ENCODE data around the gene CD7.

CD7 gene

GRCh38 chr17:82291582-82292250, 25.7 kb downstream of the CD7 start:
- TF ChIP-seq EP300 (IDR thresholded peaks at IDR 0.05; ENCODE audit: borderline replicate concordance), result no peak
- no peak for TF ChIP-seq ZBTB7A (IDR thresholded peaks at IDR 0.05; ENCODE audit: low read depth)
- no peak for TF ChIP-seq TEAD4 (IDR thresholded peaks at IDR 0.05)
- no peak for TF ChIP-seq YY1 (IDR thresholded peaks at IDR 0.05; ENCODE audit: low read depth)
- no peak for TF ChIP-seq CREB1 (IDR thresholded peaks at IDR 0.05; ENCODE audit: low read depth)
- no peak for TF ChIP-seq CEBPB (IDR thresholded peaks at IDR 0.05)
- TF ChIP-seq RAD21 (IDR thresholded peaks at IDR 0.05; ENCODE audit: low read depth), result no peak
- TF ChIP-seq NFIC (IDR thresholded peaks at IDR 0.05), result no peak
- TF ChIP-seq EGR1 (IDR thresholded peaks at IDR 0.05), result no peak
- no peak for TF ChIP-seq TAF1 (IDR thresholded peaks at IDR 0.05; ENCODE audit: low read depth)
- TF ChIP-seq FOXM1 (IDR thresholded peaks at IDR 0.05; ENCODE audit: borderline replicate concordance, low read depth), result no peak
- no peak for TF ChIP-seq USF1 (IDR thresholded peaks at IDR 0.05)
- no peak for TF ChIP-seq TCF12 (IDR thresholded peaks at IDR 0.05; ENCODE audit: low read depth)
- no peak for TF ChIP-seq MAX (IDR thresholded peaks at IDR 0.05)
- no peak for TF ChIP-seq REST (IDR thresholded peaks at IDR 0.05; ENCODE audit: low read depth)

GRCh38 chr17:82287868-82288801, 29.3 kb downstream of the CD7 start:
- peak; percentile 71 for TF ChIP-seq USF1 (IDR thresholded peaks at IDR 0.05)
- TF ChIP-seq MAX (IDR thresholded peaks at IDR 0.05), result no peak

- no peak for TF ChIP-seq TCF12 (IDR thresholded peaks at IDR 0.05; ENCODE audit: low read depth)
- no peak for TF ChIP-seq CEBPB (IDR thresholded peaks at IDR 0.05)
- no peak for TF ChIP-seq NFIC (IDR thresholded peaks at IDR 0.05)
- TF ChIP-seq REST (IDR thresholded peaks at IDR 0.05; ENCODE audit: low read depth), result no peak
- TF ChIP-seq EGR1 (IDR thresholded peaks at IDR 0.05), result no peak
- TF ChIP-seq FOXM1 (IDR thresholded peaks at IDR 0.05; ENCODE audit: borderline replicate concordance, low read depth), result no peak
- TF ChIP-seq TAF1 (IDR thresholded peaks at IDR 0.05; ENCODE audit: low read depth), result no peak
- TF ChIP-seq USF1 (IDR thresholded peaks at IDR 0.05), result no peak
- no peak for TF ChIP-seq RAD21 (IDR thresholded peaks at IDR 0.05; ENCODE audit: low read depth)
These were observed 30.2 kb downstream of the CD7 start for GRCh38 chr17:82287013-82287867.

- TF ChIP-seq TEAD4 (IDR thresholded peaks at IDR 0.05) (no peak), REST (IDR thresholded peaks at IDR 0.05; ENCODE audit: low read depth) (no peak), EGR1 (IDR thresholded peaks at IDR 0.05) (no peak), NFIC (IDR thresholded peaks at IDR 0.05) (no peak), EP300 (IDR thresholded peaks at IDR 0.05; ENCODE audit: borderline replicate concordance) (no peak), ZBTB7A (IDR thresholded peaks at IDR 0.05; ENCODE audit: low read depth) (no peak), CEBPB (IDR thresholded peaks at IDR 0.05) (no peak), MAX (IDR thresholded peaks at IDR 0.05) (no peak), RAD21 (IDR thresholded peaks at IDR 0.05; ENCODE audit: low read depth) (no peak), TCF12 (IDR thresholded peaks at IDR 0.05; ENCODE audit: low read depth) (no peak), USF1 (IDR thresholded peaks at IDR 0.05) (no peak), CREB1 (IDR thresholded peaks at IDR 0.05; ENCODE audit: low read depth) (no peak), YY1 (IDR thresholded peaks at IDR 0.05; ENCODE audit: low read depth) (no peak), FOXM1 (IDR thresholded peaks at IDR 0.05; ENCODE audit: borderline replicate concordance, low read depth) (no peak), TAF1 (IDR thresholded peaks at IDR 0.05; ENCODE audit: low read depth) (no peak)
These were observed 32.3 kb downstream of the CD7 start for GRCh38 chr17:82285141-82285540.

Measured in Ishikawa (cell line).